H1 (cell line): Measurements from ENCODE around the gene KRTAP3-2. TPM values are rescaled to one million over a fixed set of nuclear protein-coding genes. Genes with fewer than 3 reads are reported as not detected.

Source experiments
- CTCF ChIA-PET: fragments of 300-600 bp; sonication (Branson Sonifier 250); formaldehyde crosslinking; loops from one replicate; lab custom pipeline; 2021; ENCODE audit not compliant: partially characterized antibody; lab: Charles Lee
- POLR2A ChIA-PET: fragments of 300-600 bp; sonication (Branson Sonifier 250); formaldehyde crosslinking; loops from one replicate; lab custom pipeline; 2021; ENCODE audit warnings: inconsistent platforms; ENCODE audit not compliant: partially characterized antibody; lab: Charles Lee
- DNase-seq, 2 experiments: peaks; one replicate each; pipeline versions ENCODE4 v3.0.0 to v3.0.0-alpha.2; 2010 to 2022; ENCODE audit warnings: low spot score in 2 of 2, low read depth in 1 of 2, mixed read lengths in 1 of 2
- FAIRE-seq: peaks from 2 replicates; lab custom pipeline; 2011; peaks lifted over from hg19 to GRCh38; lab: Jason Lieb, UNC
- H2AFZ ChIP-seq: 2 replicates; pipeline ENCODE4 v1.8.1; 2012; ENCODE audit warnings: low read length, inconsistent platforms
- H2AK5ac ChIP-seq: 2 replicates; pipeline ENCODE4 v1.6.1; 2013; ENCODE audit warnings: low read depth, low read length
- H2BK120ac ChIP-seq: replicated peaks from 2 replicates; pipeline ENCODE3; 2013; ENCODE audit warnings: low read depth, low read length, inconsistent platforms
- H2BK12ac ChIP-seq: 2 replicates; pipeline ENCODE4 v1.6.1; 2013; ENCODE audit warnings: low read depth, low read length
- H2BK15ac ChIP-seq: 2 replicates; pipeline ENCODE4 v1.6.1; 2013; ENCODE audit warnings: low read length
- H2BK20ac ChIP-seq: 2 replicates; pipeline ENCODE4 v1.6.1; 2013; ENCODE audit warnings: low read length
- H2BK5ac ChIP-seq: 2 replicates; pipeline ENCODE4 v1.6.1; 2013; ENCODE audit warnings: low read depth, low read length
- H3K14ac ChIP-seq: 2 replicates; pipeline ENCODE4 v1.6.1; 2013; ENCODE audit warnings: inconsistent platforms; ENCODE audit not compliant: insufficient read length
- H3K18ac ChIP-seq: 2 replicates; pipeline ENCODE4 v1.6.1; 2013; ENCODE audit warnings: low read length; ENCODE audit errors: extremely low read depth
- H3K23ac ChIP-seq: 2 replicates; pipeline ENCODE4 v1.6.1; 2013; ENCODE audit warnings: inconsistent platforms; ENCODE audit not compliant: insufficient read length
- H3K23me2 ChIP-seq: 2 replicates; pipeline ENCODE4 v1.6.1; 2013; ENCODE audit warnings: low read depth, low read length
- H3K27ac ChIP-seq: 2 replicates; pipeline ENCODE4 v1.6.1; 2011; ENCODE audit warnings: low read depth, low read length, inconsistent platforms
- H3K27me3 ChIP-seq, 4 experiments: replicated peaks in 1 of 4; 1 replicate in 1 of 4; 2 replicates in 3 of 4; pipeline versions ENCODE4 v1.6.1 to v1.8.1; 2011 to 2013; ENCODE audit warnings: low read length in 3 of 4, mild to moderate bottlenecking in 3 of 4, inconsistent platforms in 2 of 4, mixed read lengths in 2 of 4, moderate library complexity in 1 of 4; ENCODE audit not compliant: control insufficient read depth in 3 of 4, insufficient read depth in 3 of 4; ENCODE audit errors: extremely low read depth in 1 of 4
- H3K36me3 ChIP-seq, 4 experiments: 2 replicates each; pipeline versions ENCODE4 v1.6.1 to v1.8.1; 2011 to 2013; ENCODE audit warnings: mild to moderate bottlenecking in 4 of 4, low read length in 3 of 4, moderate library complexity in 2 of 4, control low read depth in 1 of 4, inconsistent platforms in 1 of 4; ENCODE audit not compliant: insufficient read depth in 4 of 4, control insufficient read depth in 2 of 4
- H3K4ac ChIP-seq: replicated peaks from 2 replicates; pipeline ENCODE3; 2013; ENCODE audit warnings: low read length, low read depth, mixed read lengths, inconsistent platforms; ENCODE audit not compliant: insufficient read length
- H3K4me1 ChIP-seq, 4 experiments: replicated peaks in 1 of 4; 1 replicate in 1 of 4; 2 replicates in 3 of 4; pipeline versions ENCODE4 v1.6.1 to v1.8.1; 2011 to 2013; ENCODE audit warnings: low read length in 3 of 4, inconsistent platforms in 2 of 4, mixed read lengths in 1 of 4; ENCODE audit not compliant: insufficient read depth in 4 of 4, control insufficient read depth in 3 of 4
- H3K4me2 ChIP-seq, 2 experiments: 2 replicates each; pipeline versions ENCODE4 v1.6.1 to v1.8.1; 2011 to 2013; ENCODE audit warnings: low read depth in 2 of 2, low read length in 2 of 2, control low read depth in 1 of 2, inconsistent platforms in 1 of 2, mild to moderate bottlenecking in 1 of 2; ENCODE audit not compliant: insufficient read depth in 1 of 2
- H3K4me3 ChIP-seq, 4 experiments: fragments of 200-600, 300-600 bp in 1 of 4; sonication (generic), shearing (Covaris generic), sonication (Bioruptor Twin) in 1 of 4; 2 replicates each; pipeline versions ENCODE4 v1.5.1 to v1.8.1; 2011 to 2016; ENCODE audit warnings: low read length in 4 of 4, low read depth in 3 of 4, control low read depth in 2 of 4, inconsistent platforms in 2 of 4, mild to moderate bottlenecking in 2 of 4, mixed read lengths in 1 of 4, moderate library complexity in 1 of 4; ENCODE audit not compliant: insufficient read depth in 2 of 4; ENCODE audit errors: extremely low read depth in 1 of 4
- H3K56ac ChIP-seq: replicated peaks from 2 replicates; pipeline ENCODE3; 2013; ENCODE audit warnings: low read depth, mild to moderate bottlenecking, mixed read lengths, low read length, inconsistent platforms; ENCODE audit not compliant: insufficient read length
- H3K79me1 ChIP-seq: 2 replicates; pipeline ENCODE4 v1.6.1; 2013; ENCODE audit warnings: low read depth, low read length, control low read depth
- H3K79me2 ChIP-seq, 2 experiments: 2 replicates each; pipeline versions ENCODE4 v1.6.1 to v1.8.1; 2012 to 2013; ENCODE audit warnings: low read length in 2 of 2, mild to moderate bottlenecking in 2 of 2, inconsistent platforms in 1 of 2; ENCODE audit not compliant: insufficient read depth in 2 of 2, control insufficient read depth in 1 of 2
- H3K9ac ChIP-seq, 4 experiments: replicated peaks in 1 of 4; 1 replicate in 1 of 4; 2 replicates in 3 of 4; pipeline versions ENCODE4 v1.6.1 to v1.8.1; 2011 to 2013; ENCODE audit warnings: low read depth in 3 of 4, low read length in 3 of 4, control low read depth in 2 of 4, mild to moderate bottlenecking in 2 of 4, moderate library complexity in 2 of 4, inconsistent platforms in 1 of 4; ENCODE audit errors: extremely low read depth in 1 of 4
- H3K9me3 ChIP-seq, 2 experiments: 2 replicates each; pipeline versions ENCODE4 v1.6.1 to v1.8.1; 2012 to 2013; ENCODE audit warnings: mild to moderate bottlenecking in 2 of 2, moderate library complexity in 2 of 2, control low read depth in 1 of 2, inconsistent platforms in 1 of 2, low read depth in 1 of 2, low read length in 1 of 2, mixed read lengths in 1 of 2; ENCODE audit not compliant: insufficient read depth in 2 of 2
- H4K20me1 ChIP-seq, 2 experiments: replicated peaks in 1 of 2; 2 replicates each; pipeline versions ENCODE3 to v1.8.1; 2011 to 2013; ENCODE audit warnings: inconsistent platforms in 2 of 2, low read length in 2 of 2, mild to moderate bottlenecking in 1 of 2; ENCODE audit not compliant: insufficient read depth in 2 of 2, control insufficient read depth in 1 of 2
- H4K5ac ChIP-seq: 2 replicates; pipeline ENCODE4 v1.6.1; 2013; ENCODE audit warnings: low read length, low read depth, mixed read lengths, inconsistent platforms; ENCODE audit not compliant: insufficient read length
- H4K8ac ChIP-seq: 2 replicates; pipeline ENCODE4 v1.8.0; 2013; ENCODE audit warnings: mild to moderate bottlenecking, moderate library complexity, low read length, inconsistent platforms; ENCODE audit not compliant: insufficient read depth; ENCODE audit errors: extremely low read depth
- H4K91ac ChIP-seq: replicated peaks from 2 replicates; pipeline ENCODE3; 2013; ENCODE audit warnings: low read length, mixed read lengths, inconsistent platforms; ENCODE audit not compliant: insufficient read length
- GTF2F1 ChIP-seq: IDR thresholded peaks from 2 replicates; pipeline ENCODE4 v1.6.1; 2012; ENCODE audit warnings: low read depth, low read length, improper control_type of control experiment, borderline replicate concordance
- NRF1 ChIP-seq: IDR thresholded peaks from 2 replicates; pipeline ENCODE4 v1.6.1; 2011; ENCODE audit warnings: mild to moderate bottlenecking, low read depth, low read length, improper control_type of control experiment
- POLR2A ChIP-seq, 2 experiments: IDR thresholded peaks; 1 replicate in 1 of 2; 2 replicates in 1 of 2; pipeline ENCODE4 v1.6.1; 2011; ENCODE audit warnings: low read depth in 2 of 2, low read length in 2 of 2, mild to moderate bottlenecking in 2 of 2; ENCODE audit errors: control extremely low read depth in 1 of 2
- SIN3A ChIP-seq, 2 experiments: IDR thresholded peaks in 1 of 2; conservative IDR thresholded peaks in 1 of 2; 2 replicates each; pipeline ENCODE4 v1.6.1; 2011 to 2012; ENCODE audit warnings: low read length in 2 of 2, improper control_type of control experiment in 1 of 2, low read depth in 1 of 2, mild to moderate bottlenecking in 1 of 2
- SRF ChIP-seq: IDR thresholded peaks from 2 replicates; pipeline ENCODE4 v1.6.1; 2011; ENCODE audit warnings: mild to moderate bottlenecking, low read depth, low read length, moderate library complexity
- TAF7 ChIP-seq: optimal IDR thresholded peaks from 2 replicates; pipeline ENCODE3; 2011; ENCODE audit warnings: low read depth, mild to moderate bottlenecking, inconsistent platforms, low read length, moderate library complexity, borderline replicate concordance
- polyA plus RNA-seq, 7 experiments: library from polyadenylated mRNA; depleted of rRNA in 3 of 7; stranded (reverse) in 5 of 7; unstranded in 2 of 7; fragments of >200 nt in 5 of 7; fragments of 200-250 nt in 2 of 7; gene quantifications; 1 replicate in 5 of 7; 2 replicates in 1 of 7; 4 replicates in 1 of 7; pipeline versions ENCODE4 v1.2.1 to v1.2.3, GENCODE V29; 2011 to 2013; ENCODE audit warnings: missing spikeins in 2 of 7, mixed read lengths in 2 of 7
- total RNA-seq: library from RNA; stranded (reverse); fragmentation: NEBNext Ultra II Directional; extraction: Animal tissue kit (Norgen Biotek cat#: 25700); gene quantifications from 2 replicates; pipeline ENCODE4 v1.2.1, GENCODE V29; 2021

KRTAP3-2 gene
- total and polyA plus RNA-seq, 2 of the 8 experiments (the other 6 are each of a cell fraction or from before 2014, with no cell fraction given), result not detected

GRCh38 chr17:41010441-41010840, 10.7 kb upstream of the KRTAP3-2 start:
- CTCF ChIA-PET, result no interaction called here
- no peak overlapping the region for H2AFZ ChIP-seq
- no peaks in the 10 kb centered on the region for H3K9me3 ChIP-seq
- H3K4me2 ChIP-seq, result no peak overlapping the region
- no peak overlapping the region for H4K91ac ChIP-seq
- no peak overlapping the region for H2BK20ac ChIP-seq
- no peak overlapping the region for H3K56ac ChIP-seq
- no peak overlapping the region for H3K9ac ChIP-seq
- no peak for TF ChIP-seq TAF7
- no peak for TF ChIP-seq GTF2F1
- TF ChIP-seq POLR2A (IDR thresholded peaks at IDR 0.05; ENCODE audit: control extremely low read depth in 1 of 2, low read depth in 2 of 2, low read length in 2 of 2), result no peak
- no peak for TF ChIP-seq NRF1
- no peak for TF ChIP-seq SIN3A (conservative IDR thresholded peaks at IDR 0.05 in 1 of 2, IDR thresholded peaks at IDR 0.05 in 1 of 2; ENCODE audit: low read depth in 1 of 2, low read length in 2 of 2)
- TF ChIP-seq SRF, result no peak
- TF ChIP-seq, all 59 proteins: peak for 0
- Histone ChIP-seq H2BK15ac (no peak overlapping the region), H3K23ac (no peak overlapping the region), H2AK5ac (no peak overlapping the region), H3K27ac (no peak overlapping the region), H4K8ac (no peak overlapping the region), H3K18ac (no peak overlapping the region), H3K27me3 (no peaks in the 10 kb centered on the region), H2BK5ac (no peak overlapping the region), H3K4me1 (peaks cover 0 to 10% (median 6%) of the 10 kb centered on the region in 4 experiments; a peak in 6 of 7 replicates), H2BK12ac (no peak overlapping the region), H4K20me1 (no peaks in the 10 kb centered on the region), H4K5ac (no peak overlapping the region), H3K23me2 (no peaks in the 10 kb centered on the region), H3K4me3 (no peak overlapping the region), H3K36me3 (no peaks in the 10 kb centered on the region), H3K4ac (no peak overlapping the region), H2BK120ac (no peak overlapping the region), H3K79me2 (no peaks in the 10 kb centered on the region), H3K79me1 (no peaks in the 10 kb centered on the region), H3K14ac (no peak overlapping the region)
- FAIRE-seq, result no peak
- POLR2A ChIA-PET, result no interaction called here
- DNase-seq, result no peak
